ENCODE measurements around the gene PDE10A. TPM values are rescaled to one million over a fixed set of nuclear protein-coding genes. Genes with fewer than 3 reads are reported as not detected.

Gene PDE10A
- total and polyA plus RNA-seq, 2 of the 8 experiments (the other 6 are each of a cell fraction or from before 2014, with no cell fraction given): 1.1 to 2.4 TPM

DNA sequence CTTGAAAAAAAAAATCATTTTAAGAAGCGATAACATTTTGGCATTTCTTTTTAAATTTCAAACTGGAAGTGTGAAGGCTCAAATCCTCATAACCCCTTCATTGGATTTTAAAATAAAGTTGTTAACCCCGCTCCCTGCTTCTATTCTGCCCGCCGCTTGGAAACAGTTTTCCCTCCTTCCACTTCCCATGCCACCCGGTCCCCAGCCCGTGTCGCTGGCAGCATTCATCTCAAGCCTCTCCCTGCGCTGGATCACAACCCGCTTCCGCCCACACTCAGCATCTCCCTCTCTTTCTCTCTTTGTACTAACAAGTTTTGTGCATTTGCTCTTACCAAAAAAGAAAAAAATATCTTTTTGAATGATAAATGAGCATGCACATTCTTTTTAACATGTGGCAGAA lies 15.4 kb upstream of the PDE10A start:
- Histone ChIP-seq H2BK20ac (ENCODE audit: low read length) (no peak overlapping the region), H2BK12ac (ENCODE audit: low read depth, low read length) (no peak overlapping the region), H3K14ac (ENCODE audit: insufficient read length) (no peak overlapping the region), H3K9me3 (ENCODE audit: insufficient read depth in 2 of 2, low read depth in 1 of 2, low read length in 1 of 2) (no peaks in the 10 kb centered on the region), H3K18ac (ENCODE audit: extremely low read depth, low read length) (no peak overlapping the region), H2BK120ac (replicated peaks; ENCODE audit: low read depth, low read length) (no peak overlapping the region), H4K8ac (ENCODE audit: extremely low read depth, insufficient read depth, low read length) (no peak overlapping the region), H3K56ac (replicated peaks; ENCODE audit: insufficient read length, low read depth, low read length) (no peak overlapping the region), H3K9ac (replicated peaks in 1 of 4; ENCODE audit: extremely low read depth in 1 of 4, low read depth in 3 of 4, low read length in 3 of 4) (no peak overlapping the region), H2AK5ac (ENCODE audit: low read depth, low read length) (no peak overlapping the region), H3K23ac (ENCODE audit: insufficient read length) (no peak overlapping the region), H3K4me1 (replicated peaks in 1 of 4; ENCODE audit: control insufficient read depth in 3 of 4, insufficient read depth in 4 of 4, low read length in 3 of 4) (peaks cover 0 to 3% (median 2%) of the 10 kb centered on the region in 4 experiments; a peak in 3 of 7 replicates), H3K36me3 (ENCODE audit: control insufficient read depth in 2 of 4, insufficient read depth in 4 of 4, low read length in 3 of 4) (no peaks in the 10 kb centered on the region), H3K79me2 (ENCODE audit: control insufficient read depth in 1 of 2, insufficient read depth in 2 of 2, low read length in 2 of 2) (no peaks in the 10 kb centered on the region), H3K79me1 (ENCODE audit: low read depth, low read length) (no peaks in the 10 kb centered on the region), H2BK5ac (ENCODE audit: low read depth, low read length) (no peak overlapping the region), H4K91ac (replicated peaks; ENCODE audit: insufficient read length, low read length) (no peak overlapping the region), H3K4me3 (ENCODE audit: extremely low read depth in 1 of 4, insufficient read depth in 2 of 4, low read depth in 3 of 4, low read length in 4 of 4) (no peak overlapping the region), H4K5ac (ENCODE audit: insufficient read length, low read depth, low read length) (no peak overlapping the region), H2BK15ac (ENCODE audit: low read length) (no peak overlapping the region), H3K4me2 (ENCODE audit: insufficient read depth in 1 of 2, low read depth in 2 of 2, low read length in 2 of 2) (no peak overlapping the region), H3K23me2 (ENCODE audit: low read depth, low read length) (peaks cover 2% of the 10 kb centered on the region; the same call in 1 of the 2 replicates), H2AFZ (ENCODE audit: low read length) (no peak overlapping the region), H4K20me1 (replicated peaks in 1 of 2; ENCODE audit: control insufficient read depth in 1 of 2, insufficient read depth in 2 of 2, low read length in 2 of 2) (peaks cover 0 to 2% of the 10 kb centered on the region in 2 experiments), H3K4ac (replicated peaks; ENCODE audit: insufficient read length, low read depth, low read length) (no peak overlapping the region), H3K27me3 (replicated peaks in 1 of 4; ENCODE audit: control insufficient read depth in 3 of 4, extremely low read depth in 1 of 4, insufficient read depth in 3 of 4, low read length in 3 of 4) (no peaks in the 10 kb centered on the region), H3K27ac (ENCODE audit: low read depth, low read length) (no peak overlapping the region)
- ChIA-PET CTCF (ENCODE audit: partially characterized antibody) (no interaction called here), POLR2A (ENCODE audit: partially characterized antibody) (no interaction called here)
- no peak for DNase-seq (ENCODE audit: low read depth in 1 of 2, low spot score in 2 of 2)
- no peak for FAIRE-seq
- TF ChIP-seq RBBP5 (IDR thresholded peaks at IDR 0.05; ENCODE audit: borderline replicate concordance, low read depth, low read length): no peak
- TF ChIP-seq KDM1A (IDR thresholded peaks at IDR 0.05; ENCODE audit: borderline replicate concordance, low read length): no peak
- no peak for TF ChIP-seq CEBPB (IDR thresholded peaks at IDR 0.05; ENCODE audit: low read depth, low read length)
- TF ChIP-seq, protein P1, sequence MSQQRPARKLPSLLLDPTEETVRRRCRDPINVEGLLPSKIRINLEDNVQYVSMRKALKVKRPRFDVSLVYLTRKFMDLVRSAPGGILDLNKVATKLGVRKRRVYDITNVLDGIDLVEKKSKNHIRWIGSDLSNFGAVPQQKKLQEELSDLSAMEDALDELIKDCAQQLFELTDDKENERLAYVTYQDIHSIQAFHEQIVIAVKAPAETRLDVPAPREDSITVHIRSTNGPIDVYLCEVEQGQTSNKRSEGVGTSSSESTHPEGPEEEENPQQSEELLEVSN (IDR thresholded peaks at IDR 0.05): no peak
- no peak for TF ChIP-seq CBX8 (IDR thresholded peaks at IDR 0.05; ENCODE audit: borderline replicate concordance, low read depth, low read length)
- no peak for TF ChIP-seq TAF7 (optimal IDR thresholded peaks at IDR 0.05; ENCODE audit: borderline replicate concordance, low read depth, low read length)
- TF ChIP-seq SRF (IDR thresholded peaks at IDR 0.05; ENCODE audit: low read depth, low read length): no peak
- TF ChIP-seq CREB1 (IDR thresholded peaks at IDR 0.05): no peak
- WGBS, 2 experiments (ENCODE audit: extremely low coverage in 1 of 2, insufficient coverage in 1 of 2, insufficient read length in 1 of 2, insufficient replicate concordance in 2 of 2, low coverage in 1 of 2, low lambda C conversion rate in 2 of 2, missing lambda C conversion rate in 1 of 2): 92% methylated on average over 10 of the region's 10 CpGs; no CpG with 5 or more reads in 1 of the 2 experiments
